HG02870 (cell line): ENCODE measurements around the gene PLCB1.
"Not testable (repeated sequence)": the region's sequence is repeated elsewhere in the genome, so short reads cannot be mapped to it uniquely, and the experiment has no call there.

ENCODE experiments used
- ATAC-seq: cut with Tn5 transposase; IDR thresholded peaks from one replicate; pipeline ENCODE4 v1.9.1; 2021; ENCODE audit warnings: mild to moderate bottlenecking, moderate library complexity; ENCODE audit not compliant: unreplicated experiment

The PLCB1 gene

GRCh38 chr20:8635837-8636236 is 503.8 kb downstream of the PLCB1 start:
- ATAC-seq = no peak

- no peak for ATAC-seq
Observed at GRCh38 chr20:8639112-8639778, 507.2 kb downstream of the PLCB1 start.

- no peak for ATAC-seq
Observed at GRCh38 chr20:8640461-8640860, 508.4 kb downstream of the PLCB1 start.

GRCh38 chr20:8642247-8642646 is 510.2 kb downstream of the PLCB1 start:
- no peak for ATAC-seq

GRCh38 chr20:8644468-8644867 is 512.4 kb downstream of the PLCB1 start:
- not testable (repeated sequence) for ATAC-seq

GRCh38 chr20:8645326-8645725 is 513.3 kb downstream of the PLCB1 start:
- no peak for ATAC-seq

- ATAC-seq = no peak
Observed at GRCh38 chr20:8646033-8646441, 514.0 kb downstream of the PLCB1 start.

GRCh38 chr20:8646716-8647115 is 514.6 kb downstream of the PLCB1 start:
- ATAC-seq = no peak

- no peak for ATAC-seq
Observed at GRCh38 chr20:8647961-8648441, 515.9 kb downstream of the PLCB1 start.

GRCh38 chr20:8648466-8648865 is 516.4 kb downstream of the PLCB1 start:
- ATAC-seq = no peak

GRCh38 chr20:8652396-8652795 is 520.3 kb downstream of the PLCB1 start:
- no peak for ATAC-seq

GRCh38 chr20:8654486-8654885 is 522.4 kb downstream of the PLCB1 start:
- ATAC-seq = no peak

GRCh38 chr20:8656335-8656734 is 524.3 kb downstream of the PLCB1 start:
- ATAC-seq = no peak

GRCh38 chr20:8657664-8658063 is 525.6 kb downstream of the PLCB1 start:
- ATAC-seq = no peak

- ATAC-seq = no peak
Observed at GRCh38 chr20:8658103-8658502, 526.0 kb downstream of the PLCB1 start.

- no peak for ATAC-seq
Observed at GRCh38 chr20:8661229-8661952, 529.3 kb downstream of the PLCB1 start.

- ATAC-seq = no peak
Observed at GRCh38 chr20:8662433-8662954, 530.4 kb downstream of the PLCB1 start.

GRCh38 chr20:8663424-8663823 is 531.4 kb downstream of the PLCB1 start:
- ATAC-seq = no peak

- ATAC-seq = no peak
Observed at GRCh38 chr20:8664778-8665177, 532.7 kb downstream of the PLCB1 start.

- ATAC-seq = no peak
Observed at GRCh38 chr20:8667306-8667705, 535.2 kb downstream of the PLCB1 start.

- no peak for ATAC-seq
Observed at GRCh38 chr20:8670207-8670892, 538.3 kb downstream of the PLCB1 start.

GRCh38 chr20:8670893-8671215 is 538.8 kb downstream of the PLCB1 start:
- ATAC-seq = no peak
